Peyer's patch (tissue), 4 donors: ENCODE measurements around the gene SYNPO2.

Source experiments
- POLR2A ChIP-seq, 2 donors: fragments of 450-650 bp; IDR thresholded peaks; one replicate each; pipeline ENCODE4 v1.5.1; 2017; ENCODE audit warnings: antibody characterized with exemption in 2 of 2, mild to moderate bottlenecking in 2 of 2, moderate library complexity in 2 of 2
- TF ChIP-seq, protein P1 (sequence below), 6 experiments: fragments of 450-650 bp in 4 of 6; fragments of 200-600 bp in 2 of 6; sonication (generic) in 1 of 6; IDR thresholded peaks; one replicate each; pipeline ENCODE4 v1.5.1; 2017 to 2019; ENCODE audit warnings: antibody characterized with exemption in 6 of 6, mild to moderate bottlenecking in 3 of 6, moderate library complexity in 1 of 6

DNA sequence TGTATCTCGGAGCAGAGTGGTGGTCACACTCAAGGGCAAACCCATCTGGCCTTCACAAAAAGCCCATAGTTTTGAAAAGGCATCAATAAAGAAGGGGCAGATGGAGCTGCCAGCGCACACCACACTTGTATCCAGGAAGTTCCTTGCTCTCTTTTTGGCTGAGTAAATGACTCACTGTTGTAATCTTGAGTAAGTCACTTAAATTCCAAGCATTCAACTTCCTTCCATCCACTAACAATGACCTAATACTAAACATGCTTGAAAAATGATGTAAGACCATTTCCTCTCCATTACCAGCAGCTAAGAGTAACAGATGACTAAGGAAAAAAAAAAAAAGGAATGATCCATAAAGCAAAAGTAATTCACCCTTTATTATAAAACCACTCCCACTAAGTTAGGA is 214.6 kb downstream of the SYNPO2 start:
- TF ChIP-seq, protein P1, sequence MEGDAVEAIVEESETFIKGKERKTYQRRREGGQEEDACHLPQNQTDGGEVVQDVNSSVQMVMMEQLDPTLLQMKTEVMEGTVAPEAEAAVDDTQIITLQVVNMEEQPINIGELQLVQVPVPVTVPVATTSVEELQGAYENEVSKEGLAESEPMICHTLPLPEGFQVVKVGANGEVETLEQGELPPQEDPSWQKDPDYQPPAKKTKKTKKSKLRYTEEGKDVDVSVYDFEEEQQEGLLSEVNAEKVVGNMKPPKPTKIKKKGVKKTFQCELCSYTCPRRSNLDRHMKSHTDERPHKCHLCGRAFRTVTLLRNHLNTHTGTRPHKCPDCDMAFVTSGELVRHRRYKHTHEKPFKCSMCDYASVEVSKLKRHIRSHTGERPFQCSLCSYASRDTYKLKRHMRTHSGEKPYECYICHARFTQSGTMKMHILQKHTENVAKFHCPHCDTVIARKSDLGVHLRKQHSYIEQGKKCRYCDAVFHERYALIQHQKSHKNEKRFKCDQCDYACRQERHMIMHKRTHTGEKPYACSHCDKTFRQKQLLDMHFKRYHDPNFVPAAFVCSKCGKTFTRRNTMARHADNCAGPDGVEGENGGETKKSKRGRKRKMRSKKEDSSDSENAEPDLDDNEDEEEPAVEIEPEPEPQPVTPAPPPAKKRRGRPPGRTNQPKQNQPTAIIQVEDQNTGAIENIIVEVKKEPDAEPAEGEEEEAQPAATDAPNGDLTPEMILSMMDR (IDR thresholded peaks at IDR 0.05), result no peak
- TF ChIP-seq POLR2A (IDR thresholded peaks at IDR 0.05), result no peak
